ENCODE results near the gene PRELID3B.

Gene PRELID3B

GRCh38 chr20:59031564-59032022 is 11.0 kb downstream of the PRELID3B start:
- peak overlapping the region; percentile 87 for H3K27ac ChIP-seq (replicated peaks)
- no peak for DNase-seq (ENCODE audit: low read depth in 1 of 2, low spot score in 1 of 2)
- no peak for TF ChIP-seq POLR2AphosphoS5 (IDR thresholded peaks at IDR 0.05; ENCODE audit: low read depth)
- no peak for TF ChIP-seq SPI1 (IDR thresholded peaks at IDR 0.05; ENCODE audit: borderline replicate concordance, low read depth)
- no peak for TF ChIP-seq CTCF (IDR thresholded peaks at IDR 0.05; ENCODE audit: insufficient read depth, low read length)
- TF ChIP-seq, protein P1, sequence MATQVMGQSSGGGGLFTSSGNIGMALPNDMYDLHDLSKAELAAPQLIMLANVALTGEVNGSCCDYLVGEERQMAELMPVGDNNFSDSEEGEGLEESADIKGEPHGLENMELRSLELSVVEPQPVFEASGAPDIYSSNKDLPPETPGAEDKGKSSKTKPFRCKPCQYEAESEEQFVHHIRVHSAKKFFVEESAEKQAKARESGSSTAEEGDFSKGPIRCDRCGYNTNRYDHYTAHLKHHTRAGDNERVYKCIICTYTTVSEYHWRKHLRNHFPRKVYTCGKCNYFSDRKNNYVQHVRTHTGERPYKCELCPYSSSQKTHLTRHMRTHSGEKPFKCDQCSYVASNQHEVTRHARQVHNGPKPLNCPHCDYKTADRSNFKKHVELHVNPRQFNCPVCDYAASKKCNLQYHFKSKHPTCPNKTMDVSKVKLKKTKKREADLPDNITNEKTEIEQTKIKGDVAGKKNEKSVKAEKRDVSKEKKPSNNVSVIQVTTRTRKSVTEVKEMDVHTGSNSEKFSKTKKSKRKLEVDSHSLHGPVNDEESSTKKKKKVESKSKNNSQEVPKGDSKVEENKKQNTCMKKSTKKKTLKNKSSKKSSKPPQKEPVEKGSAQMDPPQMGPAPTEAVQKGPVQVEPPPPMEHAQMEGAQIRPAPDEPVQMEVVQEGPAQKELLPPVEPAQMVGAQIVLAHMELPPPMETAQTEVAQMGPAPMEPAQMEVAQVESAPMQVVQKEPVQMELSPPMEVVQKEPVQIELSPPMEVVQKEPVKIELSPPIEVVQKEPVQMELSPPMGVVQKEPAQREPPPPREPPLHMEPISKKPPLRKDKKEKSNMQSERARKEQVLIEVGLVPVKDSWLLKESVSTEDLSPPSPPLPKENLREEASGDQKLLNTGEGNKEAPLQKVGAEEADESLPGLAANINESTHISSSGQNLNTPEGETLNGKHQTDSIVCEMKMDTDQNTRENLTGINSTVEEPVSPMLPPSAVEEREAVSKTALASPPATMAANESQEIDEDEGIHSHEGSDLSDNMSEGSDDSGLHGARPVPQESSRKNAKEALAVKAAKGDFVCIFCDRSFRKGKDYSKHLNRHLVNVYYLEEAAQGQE (IDR thresholded peaks at IDR 0.05; ENCODE audit: insufficient replicate concordance, low read depth) = no peak
- TF ChIP-seq GABPA (IDR thresholded peaks at IDR 0.05; ENCODE audit: low read depth) = no peak
- H3K27me3 ChIP-seq (ENCODE audit: insufficient read depth, poor library complexity, severe bottlenecking) = no peaks in the 10 kb centered on the region
- peak overlapping the region; percentile 76 for H3K4me3 ChIP-seq (replicated peaks; ENCODE audit: insufficient read depth, low read length)

DNA sequence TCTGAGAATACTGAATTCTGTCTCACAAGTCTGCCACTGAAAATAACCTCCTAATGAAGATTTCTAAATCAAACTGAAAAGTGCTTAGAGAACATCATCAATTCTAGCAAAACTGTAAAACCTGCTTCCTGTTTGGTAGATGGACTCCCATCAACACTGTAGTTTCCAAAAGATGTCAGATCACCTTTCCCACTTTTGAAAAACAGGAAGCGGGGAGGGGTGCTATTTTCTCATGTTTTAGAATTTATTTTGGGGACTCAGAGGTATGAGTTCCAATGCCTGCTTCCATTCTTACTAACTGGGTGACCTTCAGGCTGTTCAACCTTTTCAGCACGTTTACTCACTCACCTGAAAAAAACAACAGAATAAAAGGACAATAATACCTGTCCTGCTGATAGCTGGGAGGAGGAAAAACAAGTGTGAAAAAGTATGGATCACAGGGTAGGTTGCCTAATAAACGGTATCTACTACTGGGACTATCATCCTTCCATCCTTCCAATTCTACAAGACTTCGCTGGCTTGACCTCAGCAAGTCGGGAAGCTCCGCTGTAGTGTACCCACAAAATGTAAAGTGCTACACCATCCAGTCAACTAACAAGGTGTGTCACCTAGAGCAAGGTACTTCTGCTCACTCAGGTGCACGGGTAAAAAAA is 11.5 kb downstream of the PRELID3B start:
- TF ChIP-seq SPI1 (IDR thresholded peaks at IDR 0.05; ENCODE audit: borderline replicate concordance, low read depth) (peak; percentile 59), POLR2AphosphoS5 (IDR thresholded peaks at IDR 0.05; ENCODE audit: low read depth) (no peak)
- DNase-seq (ENCODE audit: low read depth in 1 of 2, low spot score in 1 of 2) = no peak
- Histone ChIP-seq H3K27me3 (ENCODE audit: insufficient read depth, poor library complexity, severe bottlenecking) (no peaks in the 10 kb centered on the region), H3K27ac (replicated peaks) (no peak overlapping the region), H3K4me3 (replicated peaks; ENCODE audit: insufficient read depth, low read length) (peak overlapping the region; percentile 76)

- TF ChIP-seq, protein P1 (IDR thresholded peaks at IDR 0.05; ENCODE audit: insufficient replicate concordance, low read depth) = no peak
- no peak for TF ChIP-seq GABPA (IDR thresholded peaks at IDR 0.05; ENCODE audit: low read depth)
- TF ChIP-seq SPI1 (IDR thresholded peaks at IDR 0.05; ENCODE audit: borderline replicate concordance, low read depth) = no peak
- TF ChIP-seq POLR2AphosphoS5 (IDR thresholded peaks at IDR 0.05; ENCODE audit: low read depth) = no peak
- TF ChIP-seq CTCF (IDR thresholded peaks at IDR 0.05; ENCODE audit: insufficient read depth, low read length) = no peak
- Histone ChIP-seq H3K4me3 (replicated peaks; ENCODE audit: insufficient read depth, low read length) (no peak overlapping the region), H3K27ac (replicated peaks) (no peak overlapping the region)
Observed at GRCh38 chr20:59028812-59029211, 13.8 kb downstream of the PRELID3B start.

GRCh38 chr20:59027741-59028320 is 14.8 kb downstream of the PRELID3B start:
- DNase-seq (ENCODE audit: low read depth in 1 of 2, low spot score in 1 of 2) = no peak
- H3K27ac ChIP-seq (replicated peaks) = no peak overlapping the region

More at GRCh38 chr20:59028812-59029211, 13.8 kb downstream of the PRELID3B start:
- H3K27me3 ChIP-seq (ENCODE audit: insufficient read depth, poor library complexity, severe bottlenecking) = no peaks in the 10 kb centered on the region
- no peak for DNase-seq (ENCODE audit: low read depth in 1 of 2, low spot score in 1 of 2)

More at GRCh38 chr20:59027741-59028320, 14.8 kb downstream of the PRELID3B start:
- no peak overlapping the region for H3K4me3 ChIP-seq (replicated peaks; ENCODE audit: insufficient read depth, low read length)
- no peaks in the 10 kb centered on the region for H3K27me3 ChIP-seq (ENCODE audit: insufficient read depth, poor library complexity, severe bottlenecking)
- TF ChIP-seq GABPA (IDR thresholded peaks at IDR 0.05; ENCODE audit: low read depth) = no peak

Data from HL-60 (cell line).